Fibroblast of pulmonary artery (primary cell): Measurements from ENCODE around the gene BUB1B.

Source experiments
- DNase-seq: peaks from one replicate; pipeline ENCODE4 v3.0.0-alpha.2; 2010; ENCODE audit warnings: low read depth
- H3K4me3 ChIP-seq: replicated peaks from 2 replicates; pipeline ENCODE4 v1.5.1; 2011; ENCODE audit warnings: low read depth, mild to moderate bottlenecking, control low read depth, low read length, moderate library complexity
- TF ChIP-seq, protein P1 (sequence below): IDR thresholded peaks from 2 replicates; pipeline ENCODE4 v1.5.1; 2011; ENCODE audit warnings: mild to moderate bottlenecking, control low read depth, low read length, inconsistent platforms; ENCODE audit errors: missing control alignments

The BUB1B gene

DNA sequence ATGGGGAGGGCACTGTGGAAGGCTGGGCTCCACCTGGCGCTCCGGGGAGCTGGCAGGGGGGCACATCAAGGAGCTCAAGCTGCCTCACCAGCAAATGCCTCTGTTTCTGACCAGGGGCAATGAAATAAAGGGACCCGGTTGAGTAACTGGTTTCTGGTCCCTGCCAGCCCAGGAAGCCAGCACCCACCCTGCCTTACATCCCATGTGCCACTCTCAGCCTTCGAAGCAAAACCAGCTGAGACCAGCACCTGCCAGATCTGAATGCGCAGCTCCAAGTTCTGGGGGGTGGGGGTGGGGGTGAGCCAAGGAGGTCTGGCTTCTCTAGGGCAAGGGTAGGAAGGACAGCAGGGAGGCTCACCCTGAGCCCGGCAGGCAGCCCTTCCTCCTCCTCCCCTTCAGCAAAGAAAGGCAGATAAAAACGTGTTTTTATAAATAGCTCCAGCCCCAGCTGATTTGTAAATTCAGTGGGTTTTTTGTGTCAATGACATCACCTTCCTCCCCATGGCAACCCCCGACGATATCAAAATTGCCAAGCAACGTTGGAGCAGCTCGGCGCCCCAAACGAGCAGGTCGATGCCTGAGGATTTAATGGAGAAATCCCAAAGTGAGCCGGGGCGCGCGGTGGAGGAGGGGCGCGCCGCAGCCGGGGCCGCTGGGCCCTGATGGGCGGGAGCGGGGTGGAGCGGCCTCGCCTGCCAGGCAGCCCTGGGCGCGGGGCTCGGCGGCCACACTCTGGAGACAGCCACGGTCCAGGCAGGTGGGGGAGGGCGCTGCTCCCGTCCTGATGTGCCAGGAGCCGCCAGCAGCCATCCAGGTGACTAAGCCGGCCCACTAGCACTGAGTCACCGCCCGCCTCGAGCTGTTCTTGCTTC is 77.9 kb downstream of the BUB1B start, which contains the start of gene PAK6:
TSS of gene PAK6 (plus strand) at position 532 of the 872 bp plus-strand sequence. CDS start 25,723 bp downstream, outside the sequence.
- peak within 1 kb of the TSS; percentile 36 for H3K4me3 ChIP-seq
- DNase-seq: peak; percentile 31
- TF ChIP-seq, protein P1, sequence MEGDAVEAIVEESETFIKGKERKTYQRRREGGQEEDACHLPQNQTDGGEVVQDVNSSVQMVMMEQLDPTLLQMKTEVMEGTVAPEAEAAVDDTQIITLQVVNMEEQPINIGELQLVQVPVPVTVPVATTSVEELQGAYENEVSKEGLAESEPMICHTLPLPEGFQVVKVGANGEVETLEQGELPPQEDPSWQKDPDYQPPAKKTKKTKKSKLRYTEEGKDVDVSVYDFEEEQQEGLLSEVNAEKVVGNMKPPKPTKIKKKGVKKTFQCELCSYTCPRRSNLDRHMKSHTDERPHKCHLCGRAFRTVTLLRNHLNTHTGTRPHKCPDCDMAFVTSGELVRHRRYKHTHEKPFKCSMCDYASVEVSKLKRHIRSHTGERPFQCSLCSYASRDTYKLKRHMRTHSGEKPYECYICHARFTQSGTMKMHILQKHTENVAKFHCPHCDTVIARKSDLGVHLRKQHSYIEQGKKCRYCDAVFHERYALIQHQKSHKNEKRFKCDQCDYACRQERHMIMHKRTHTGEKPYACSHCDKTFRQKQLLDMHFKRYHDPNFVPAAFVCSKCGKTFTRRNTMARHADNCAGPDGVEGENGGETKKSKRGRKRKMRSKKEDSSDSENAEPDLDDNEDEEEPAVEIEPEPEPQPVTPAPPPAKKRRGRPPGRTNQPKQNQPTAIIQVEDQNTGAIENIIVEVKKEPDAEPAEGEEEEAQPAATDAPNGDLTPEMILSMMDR: no peak

DNA sequence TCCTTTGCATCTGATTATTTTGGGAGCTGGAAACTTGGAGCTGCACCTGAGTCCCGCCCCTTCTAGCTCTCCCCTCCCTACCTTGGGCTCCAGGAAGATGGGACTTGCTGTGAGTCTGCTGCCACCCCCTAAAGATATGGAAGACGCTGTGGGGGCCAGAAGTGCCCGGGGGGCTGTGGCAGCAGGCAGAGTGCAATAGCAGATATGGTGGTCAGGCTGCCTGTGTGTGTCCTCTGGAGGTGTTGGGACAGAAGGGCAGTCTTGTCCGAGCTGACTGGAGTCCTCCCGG is 78.5 kb downstream of the BUB1B start:
- DNase-seq: no peak
- peak overlapping the region; percentile 36 for H3K4me3 ChIP-seq
- TF ChIP-seq, protein P1: no peak

DNA sequence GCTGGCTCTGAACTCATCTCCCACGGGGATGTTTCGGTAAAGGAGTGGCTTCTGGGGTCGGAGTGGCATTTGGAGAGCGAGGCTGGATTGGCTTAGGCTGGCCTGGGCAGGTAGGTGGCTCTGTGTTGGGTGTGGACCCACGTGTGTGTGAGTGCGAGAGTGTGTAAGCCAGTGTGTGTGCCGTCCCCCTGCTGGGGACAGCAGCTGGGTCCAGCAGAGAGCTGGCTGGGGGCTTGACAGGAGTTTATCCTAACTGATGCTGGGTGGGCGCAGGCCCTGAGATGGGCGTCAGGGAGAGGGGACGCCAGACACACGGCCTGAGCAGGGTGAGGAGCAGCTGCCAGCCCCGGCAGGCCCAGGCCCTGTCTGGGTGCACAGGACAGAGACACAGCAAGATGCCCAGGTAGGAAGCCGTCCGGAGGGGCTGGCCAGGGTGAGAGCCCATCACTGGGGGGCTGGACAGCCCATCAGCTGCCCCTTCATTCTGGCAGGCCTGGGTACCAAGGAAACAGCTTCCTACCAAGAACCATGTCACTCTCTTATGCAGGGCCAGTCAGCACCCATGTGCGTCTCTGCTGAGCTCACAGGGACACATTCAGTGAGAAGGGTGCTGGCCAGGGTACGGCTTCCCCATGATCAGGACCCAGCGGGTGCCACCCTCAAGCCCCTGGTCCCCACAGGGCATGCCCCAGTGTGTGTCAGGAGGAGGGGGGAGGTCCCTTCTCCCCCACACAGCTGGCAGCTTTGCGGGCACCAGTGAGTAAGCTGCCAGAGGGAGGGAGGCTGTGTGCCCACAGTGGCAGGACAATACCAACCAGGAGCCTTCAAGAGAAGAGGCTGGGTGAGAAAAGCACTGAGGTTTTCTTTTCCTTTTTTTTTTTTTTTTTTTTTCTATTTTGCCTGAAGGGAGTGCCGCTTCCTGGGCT is 79.1 kb downstream of the BUB1B start:
- no peak for DNase-seq
- H3K4me3 ChIP-seq: no peak overlapping the region
- TF ChIP-seq, protein P1: no peak

DNA sequence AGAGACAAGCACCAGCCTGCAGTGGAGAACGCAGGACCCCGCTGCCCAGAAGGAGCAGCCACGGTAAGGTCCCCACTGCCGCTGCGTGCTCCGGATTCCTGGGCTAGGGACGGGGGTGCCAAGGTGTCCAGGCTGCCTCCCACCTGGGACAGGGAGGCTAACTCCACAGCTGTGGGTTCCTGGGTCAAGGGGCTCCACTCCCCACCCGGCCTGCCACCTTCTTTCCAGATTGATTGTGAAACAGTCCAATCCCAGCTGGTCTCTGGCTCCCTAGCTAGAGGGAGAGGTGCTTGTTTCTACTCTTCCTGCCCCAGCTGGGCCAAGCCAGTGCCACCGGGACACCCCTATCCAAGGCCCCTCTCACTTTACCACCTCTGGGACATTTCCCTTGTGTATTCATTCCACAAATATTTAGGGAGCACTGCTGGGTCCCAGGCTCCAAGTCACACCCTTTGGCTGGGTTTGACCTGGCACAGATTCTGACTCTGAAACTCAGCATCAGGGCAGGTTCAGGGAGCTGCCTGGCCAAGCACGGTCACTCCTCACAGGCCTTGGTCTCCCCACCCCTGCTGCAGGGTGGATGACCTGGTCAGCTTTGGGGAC is 79.9 kb downstream of the BUB1B start:
- TF ChIP-seq, protein P1: no peak
- H3K4me3 ChIP-seq: no peak overlapping the region
- no peak for DNase-seq

DNA sequence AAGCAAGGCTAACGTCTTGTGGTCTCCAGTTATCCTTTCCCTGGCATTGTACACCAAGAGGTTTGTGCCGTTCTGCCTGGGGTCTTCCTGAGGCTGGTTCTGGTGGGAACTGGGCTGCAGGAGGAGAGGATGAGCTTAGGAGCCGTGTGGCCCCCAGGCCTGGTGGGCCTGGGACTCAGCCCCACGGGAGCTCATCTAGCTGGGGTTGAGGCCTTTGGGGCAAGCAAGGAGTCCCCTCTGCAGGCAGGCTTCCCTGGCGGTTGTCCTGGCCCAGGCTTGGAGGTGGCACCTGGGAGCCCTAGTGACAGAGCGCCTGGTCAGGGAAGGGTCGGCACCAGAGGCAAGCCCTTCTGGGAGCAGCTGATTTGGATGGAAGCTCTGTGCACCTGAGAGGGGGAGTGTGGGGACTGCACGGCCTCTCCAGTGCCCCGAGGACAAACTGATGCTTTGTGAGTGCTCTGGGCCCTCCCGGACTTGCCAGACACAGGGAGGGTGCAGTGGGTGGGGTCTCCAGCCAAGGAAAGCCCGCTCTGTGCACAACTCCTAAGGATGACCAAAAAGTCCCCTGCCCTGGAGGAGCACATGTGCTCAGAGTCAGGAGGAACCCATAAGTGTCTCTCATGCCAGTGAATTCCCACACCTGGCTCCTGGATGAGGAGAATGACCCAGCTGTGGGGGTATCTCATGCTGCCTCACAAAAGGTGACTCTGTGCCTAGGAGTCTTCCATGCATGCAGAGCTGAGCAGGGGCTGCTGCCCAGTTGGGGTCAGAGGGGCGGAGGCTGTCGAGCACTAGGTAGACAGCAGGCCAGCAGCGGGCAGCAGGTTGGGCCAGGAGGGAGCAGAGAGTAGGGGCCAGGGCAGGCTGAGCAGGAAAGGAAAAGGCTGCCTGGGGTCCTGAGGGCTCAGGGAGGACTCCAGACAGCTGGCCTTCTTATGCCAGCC is 80.7 kb downstream of the BUB1B start:
- no peak overlapping the region for H3K4me3 ChIP-seq
- no peak for DNase-seq
- TF ChIP-seq, protein P1: no peak

DNA sequence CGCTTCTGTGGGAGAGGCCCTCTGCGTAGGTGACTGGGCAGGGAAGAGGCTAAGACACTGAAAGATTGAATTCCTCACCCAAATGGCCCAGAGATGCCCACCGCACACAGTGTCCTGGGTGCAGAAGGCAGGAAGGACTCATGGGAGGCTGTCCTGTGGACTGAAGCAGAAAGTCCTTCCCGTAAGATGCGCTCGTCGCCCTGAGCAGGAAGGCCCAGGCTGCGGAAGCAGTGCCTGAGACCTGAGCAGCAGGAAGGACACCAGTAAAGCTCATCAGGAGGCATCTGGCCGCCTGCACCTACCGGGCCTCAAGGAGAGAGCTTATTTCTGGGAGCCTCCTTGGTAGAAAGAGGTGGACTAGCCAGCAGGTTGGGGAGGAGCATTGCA is 81.3 kb downstream of the BUB1B start:
- no peak overlapping the region for H3K4me3 ChIP-seq
- DNase-seq: no peak
- TF ChIP-seq, protein P1: no peak
